MG63 (cell line): Measurements from ENCODE around the gene GIT2. TPM values are rescaled to one million over a fixed set of nuclear protein-coding genes. Genes with fewer than 3 reads are reported as not detected.

Experiments used
- DNase-seq: peaks from one replicate; pipeline ENCODE4 v3.0.0-alpha.2; 2020
- H3K27me3 ChIP-seq: fragments of 250-450 bp; sonication (Bioruptor Pico); 2 replicates; pipeline ENCODE4 v1.5.1; 2020; ENCODE audit warnings: mild to moderate bottlenecking, moderate library complexity
- H3K36me3 ChIP-seq: fragments of 250-450 bp; sonication (Bioruptor Pico); 2 replicates; pipeline ENCODE4 v1.5.1; 2020; ENCODE audit warnings: mild to moderate bottlenecking, moderate library complexity
- H3K4me3 ChIP-seq: fragments of 250-450 bp; sonication (Bioruptor Pico); 2 replicates; pipeline ENCODE4 v1.5.1; 2020; ENCODE audit warnings: mild to moderate bottlenecking, moderate library complexity
- H3K9me3 ChIP-seq: fragments of 250-450 bp; sonication (Bioruptor Pico); 2 replicates; pipeline ENCODE4 v1.5.1; 2020; ENCODE audit warnings: mild to moderate bottlenecking, moderate library complexity
- total RNA-seq: library from RNA; depleted of rRNA; stranded (reverse); fragments of >200 nt; shearing (Covaris generic); gene quantifications from 2 replicates; pipeline ENCODE4 v1.2.3, GENCODE V29; 2014; ENCODE audit warnings: low replicate concordance; rRNA removed

GIT2 gene, protein sequence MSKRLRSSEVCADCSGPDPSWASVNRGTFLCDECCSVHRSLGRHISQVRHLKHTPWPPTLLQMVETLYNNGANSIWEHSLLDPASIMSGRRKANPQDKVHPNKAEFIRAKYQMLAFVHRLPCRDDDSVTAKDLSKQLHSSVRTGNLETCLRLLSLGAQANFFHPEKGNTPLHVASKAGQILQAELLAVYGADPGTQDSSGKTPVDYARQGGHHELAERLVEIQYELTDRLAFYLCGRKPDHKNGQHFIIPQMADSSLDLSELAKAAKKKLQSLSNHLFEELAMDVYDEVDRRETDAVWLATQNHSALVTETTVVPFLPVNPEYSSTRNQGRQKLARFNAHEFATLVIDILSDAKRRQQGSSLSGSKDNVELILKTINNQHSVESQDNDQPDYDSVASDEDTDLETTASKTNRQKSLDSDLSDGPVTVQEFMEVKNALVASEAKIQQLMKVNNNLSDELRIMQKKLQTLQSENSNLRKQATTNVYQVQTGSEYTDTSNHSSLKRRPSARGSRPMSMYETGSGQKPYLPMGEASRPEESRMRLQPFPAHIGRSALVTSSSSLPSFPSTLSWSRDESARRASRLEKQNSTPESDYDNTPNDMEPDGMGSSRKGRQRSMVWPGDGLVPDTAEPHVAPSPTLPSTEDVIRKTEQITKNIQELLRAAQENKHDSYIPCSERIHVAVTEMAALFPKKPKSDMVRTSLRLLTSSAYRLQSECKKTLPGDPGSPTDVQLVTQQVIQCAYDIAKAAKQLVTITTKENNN
- total RNA-seq: 14.5 and 20.7 TPM in 2 replicates

DNA sequence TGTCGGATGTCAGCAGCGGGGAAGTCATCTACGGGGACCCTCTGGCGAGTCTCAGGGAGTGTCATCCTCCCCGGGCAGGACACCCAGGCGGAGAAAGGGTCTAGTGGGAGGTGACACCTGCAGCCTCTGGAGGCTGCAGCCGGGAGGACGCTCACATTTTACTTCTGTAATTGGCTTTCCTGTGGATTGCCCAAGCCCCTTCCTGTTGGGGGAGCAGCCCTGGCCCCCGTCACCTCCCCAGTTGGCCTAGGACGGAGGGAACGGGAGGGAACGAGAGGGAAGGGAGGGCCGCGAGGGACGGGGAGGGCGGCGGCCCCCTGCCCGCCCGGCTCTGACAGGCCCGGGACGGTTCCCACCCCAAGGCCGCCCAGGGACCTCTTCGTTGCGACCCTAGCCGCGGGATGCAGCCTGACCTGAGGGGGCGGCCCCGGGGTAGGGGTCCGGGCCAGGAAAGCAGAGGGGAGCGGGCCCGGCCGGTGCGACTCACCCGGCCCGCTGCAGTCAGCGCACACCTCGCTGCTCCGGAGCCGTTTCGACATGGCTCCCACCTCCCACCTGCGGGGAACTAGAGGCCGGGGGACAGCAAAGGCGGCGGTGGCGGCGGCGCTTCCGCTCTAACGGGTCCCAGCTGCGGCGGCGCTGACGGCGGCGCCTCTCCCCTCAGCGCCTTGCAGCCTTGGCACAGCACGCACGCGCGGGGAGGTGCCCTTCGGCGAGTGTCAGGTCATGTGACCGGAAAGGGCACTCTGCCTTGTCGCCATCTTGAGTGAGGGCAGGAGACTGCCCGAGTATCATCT, at the start of gene GIT2:
Gene GIT2 (minus strand): TSS at position 683 of the 797 bp plus-strand sequence. CDS start 144 bp downstream, at position 539.
- Histone ChIP-seq H3K4me3 (peak within 1 kb of the TSS; percentile 81), H3K9me3 (no peaks in the 10 kb centered on the region)
- peak; percentile 94 for DNase-seq

DNA sequence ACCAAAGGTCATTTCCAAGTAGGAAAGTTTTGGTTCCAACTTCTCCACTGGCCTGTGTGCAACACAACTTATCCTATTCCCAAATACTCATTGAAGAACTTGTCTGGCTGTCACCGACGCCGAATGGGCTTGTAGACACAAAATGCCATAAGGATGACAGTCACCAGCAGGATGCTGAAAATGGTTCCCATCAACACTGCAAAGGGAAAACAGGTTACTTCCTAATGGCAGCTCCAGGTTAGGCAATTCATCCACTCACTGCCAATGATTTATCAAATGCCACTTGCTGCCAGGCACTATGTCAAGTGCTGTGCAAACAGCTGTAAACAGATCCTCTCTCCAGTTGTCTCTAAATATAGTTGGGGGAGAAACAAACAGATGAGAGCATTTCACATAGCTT, 46.1 kb upstream of the GIT2 start:
- no peak for DNase-seq
- H3K36me3 ChIP-seq: peaks cover 38% of the 10 kb centered on the region
- no peak overlapping the region for H3K4me3 ChIP-seq
- H3K9me3 ChIP-seq: no peaks in the 10 kb centered on the region
- H3K27me3 ChIP-seq: no peaks in the 10 kb centered on the region

More for the DNA sequence above, at the start of gene GIT2:
- H3K27me3 ChIP-seq: no peaks in the 10 kb centered on the region
- H3K36me3 ChIP-seq: peaks cover 12% of the 10 kb centered on the region

DNA sequence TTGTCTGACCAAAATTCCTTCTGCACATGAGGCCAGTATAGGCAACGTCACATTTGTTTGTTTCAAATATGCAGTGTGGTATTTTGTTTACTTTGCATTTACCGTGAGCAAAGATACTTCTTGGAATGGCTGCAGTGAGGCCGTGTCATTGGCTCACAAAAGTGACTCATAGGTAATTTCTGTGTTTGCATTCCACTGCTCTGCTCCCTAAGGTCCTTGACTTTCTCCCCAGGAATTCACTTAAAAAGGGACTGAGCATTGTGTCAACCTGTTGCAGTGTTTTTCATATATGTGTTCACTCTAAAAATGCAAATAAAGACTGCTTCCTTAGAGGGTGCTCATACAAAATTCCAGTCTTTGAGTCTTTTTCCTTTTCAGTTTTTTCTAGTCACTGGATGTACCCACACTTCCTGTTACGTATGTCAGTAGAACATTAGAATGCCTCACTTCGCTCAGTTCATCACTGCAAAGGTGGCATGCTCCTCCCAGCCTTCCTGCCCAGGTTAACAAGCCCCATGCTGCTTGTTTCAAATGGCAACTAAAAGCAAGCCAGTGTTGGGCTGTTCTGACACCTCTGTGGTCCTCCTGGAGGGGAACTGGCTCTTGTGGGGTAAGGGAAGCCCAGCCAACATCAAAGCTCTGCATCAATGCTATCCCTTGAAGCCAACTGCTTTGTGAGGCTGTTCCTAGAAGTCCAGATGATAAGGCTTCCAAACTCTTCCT, 43.1 kb upstream of the GIT2 start:
- peak; percentile 71 for DNase-seq
- peaks cover 64% of the 10 kb centered on the region for H3K36me3 ChIP-seq
- no peak overlapping the region for H3K4me3 ChIP-seq
- H3K9me3 ChIP-seq: no peaks in the 10 kb centered on the region
- no peaks in the 10 kb centered on the region for H3K27me3 ChIP-seq

DNA sequence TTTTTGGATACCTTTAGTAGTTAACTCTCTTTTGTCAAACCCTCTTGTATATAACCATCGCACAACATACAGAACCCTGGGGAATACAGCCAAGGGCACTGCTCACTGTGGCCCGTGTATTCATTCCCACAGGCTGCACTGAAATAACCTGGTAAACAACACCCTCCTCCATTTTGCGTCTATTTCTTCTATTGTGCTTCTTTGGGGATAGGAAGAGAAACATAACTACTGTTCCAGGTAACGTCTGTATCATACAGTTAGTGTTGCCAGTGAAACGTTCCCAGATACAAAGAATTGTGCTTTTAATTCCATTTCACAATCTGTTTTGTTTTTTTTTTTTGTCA, 42.5 kb upstream of the GIT2 start:
- no peak for DNase-seq
- peaks cover 65% of the 10 kb centered on the region for H3K36me3 ChIP-seq
- no peaks in the 10 kb centered on the region for H3K9me3 ChIP-seq
- no peak overlapping the region for H3K4me3 ChIP-seq
- no peaks in the 10 kb centered on the region for H3K27me3 ChIP-seq

DNA sequence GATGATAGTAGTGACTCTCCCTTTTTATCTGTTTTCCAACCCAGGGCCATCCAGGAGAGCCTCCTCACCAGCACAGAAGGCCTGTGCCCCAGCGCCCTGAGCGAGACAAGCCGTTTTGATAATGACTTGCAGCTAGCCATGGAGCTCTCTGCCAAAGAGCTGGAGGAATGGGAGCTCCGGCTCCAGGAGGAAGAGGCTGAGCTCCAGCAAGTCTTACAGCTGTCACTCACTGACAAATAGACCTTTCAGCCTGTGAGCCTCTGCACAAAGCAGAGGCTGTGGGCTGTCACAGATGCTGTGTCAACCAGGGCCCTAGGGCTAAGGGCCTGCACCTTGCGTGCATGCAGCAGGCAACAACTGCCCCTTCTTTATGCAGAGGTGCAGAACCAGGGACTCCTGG, 41.1 kb upstream of the GIT2 start:
- no peaks in the 10 kb centered on the region for H3K27me3 ChIP-seq
- H3K9me3 ChIP-seq: no peaks in the 10 kb centered on the region
- peaks cover 71% of the 10 kb centered on the region for H3K36me3 ChIP-seq
- DNase-seq: no peak
- H3K4me3 ChIP-seq: no peak overlapping the region

DNA sequence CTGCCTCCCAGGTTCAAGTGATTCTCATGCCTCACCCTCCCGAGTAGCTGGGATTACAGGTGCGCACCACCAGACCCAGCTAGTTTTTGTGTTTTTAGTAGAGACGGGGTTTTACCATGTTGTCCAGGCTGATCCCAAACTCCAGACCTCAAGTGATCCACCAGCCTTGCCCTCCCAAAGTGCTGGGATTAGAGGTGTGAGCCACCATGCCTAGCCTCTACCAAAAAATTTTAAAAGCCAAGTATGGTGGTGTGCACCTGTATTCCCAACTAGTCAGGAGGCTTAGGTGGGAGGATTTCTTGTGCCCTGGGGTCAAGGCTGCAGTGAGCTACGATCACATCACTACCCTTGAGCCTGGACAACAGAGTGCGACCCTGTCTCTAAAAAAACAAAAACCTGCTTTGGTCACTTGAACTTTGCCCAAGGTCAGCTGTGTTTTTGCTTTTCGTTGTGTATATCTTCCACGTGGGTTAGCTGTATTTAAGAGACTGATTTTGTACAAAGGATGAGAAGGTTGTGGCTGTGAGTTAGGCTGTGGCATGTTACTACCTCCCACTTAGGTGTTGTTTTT, 39.5 kb upstream of the GIT2 start:
- H3K27me3 ChIP-seq: no peaks in the 10 kb centered on the region
- DNase-seq: no peak
- no peaks in the 10 kb centered on the region; the same call in 1 of the 2 replicates for H3K9me3 ChIP-seq
- peaks cover 76% of the 10 kb centered on the region for H3K36me3 ChIP-seq
- no peak overlapping the region for H3K4me3 ChIP-seq

DNA sequence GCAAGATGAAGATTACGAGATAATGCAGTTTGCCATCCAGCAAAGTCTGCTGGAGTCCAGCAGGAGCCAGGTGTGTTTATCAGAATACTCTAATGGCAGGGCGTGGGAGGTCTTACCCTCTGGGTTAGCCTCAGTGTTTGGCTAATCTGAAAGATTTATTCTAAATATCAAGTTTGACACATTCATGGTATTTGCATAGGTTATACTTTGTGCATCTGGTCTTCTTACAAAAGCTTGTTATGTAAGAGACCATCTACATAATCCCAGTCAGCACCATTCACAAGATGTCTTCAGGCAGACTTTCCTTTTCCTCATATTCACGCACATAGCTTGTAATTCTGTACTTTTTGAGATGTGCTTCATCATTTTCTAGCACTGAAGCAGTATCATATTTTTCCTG, 37.7 kb upstream of the GIT2 start:
- no peak overlapping the region for H3K4me3 ChIP-seq
- H3K27me3 ChIP-seq: no peaks in the 10 kb centered on the region
- peaks cover 86% of the 10 kb centered on the region for H3K36me3 ChIP-seq
- DNase-seq: no peak
- no peaks in the 10 kb centered on the region; the same call in 1 of the 2 replicates for H3K9me3 ChIP-seq

DNA sequence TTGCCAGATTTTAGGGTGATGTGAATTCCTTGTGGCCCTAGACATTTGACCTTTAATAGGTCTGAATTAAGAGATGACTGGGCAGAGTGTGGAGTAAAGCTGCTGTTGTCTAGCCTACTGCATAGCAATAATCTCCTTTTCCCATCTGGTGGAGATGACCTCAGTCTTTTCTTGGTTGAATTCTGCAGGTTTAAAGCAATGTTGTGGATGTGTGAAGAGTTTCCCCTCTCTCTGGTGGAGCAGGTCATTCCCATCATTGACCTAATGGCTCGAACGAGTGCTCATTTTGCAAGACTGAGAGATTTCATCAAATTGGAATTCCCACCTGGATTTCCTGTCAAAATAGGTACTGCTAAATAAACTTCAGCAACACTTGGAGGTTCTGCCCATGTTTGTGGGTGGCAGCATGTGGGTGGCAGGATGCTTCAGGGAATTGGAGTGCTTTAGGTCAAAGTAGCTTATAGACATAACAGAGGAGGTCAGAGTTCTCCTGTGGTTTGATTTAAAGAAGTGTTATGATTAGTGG, 33.2 kb upstream of the GIT2 start:
- H3K4me3 ChIP-seq: no peak overlapping the region
- H3K27me3 ChIP-seq: no peaks in the 10 kb centered on the region
- peaks cover 80% of the 10 kb centered on the region for H3K36me3 ChIP-seq
- no peak for DNase-seq
- H3K9me3 ChIP-seq: no peaks in the 10 kb centered on the region; the same call in 1 of the 2 replicates

DNA sequence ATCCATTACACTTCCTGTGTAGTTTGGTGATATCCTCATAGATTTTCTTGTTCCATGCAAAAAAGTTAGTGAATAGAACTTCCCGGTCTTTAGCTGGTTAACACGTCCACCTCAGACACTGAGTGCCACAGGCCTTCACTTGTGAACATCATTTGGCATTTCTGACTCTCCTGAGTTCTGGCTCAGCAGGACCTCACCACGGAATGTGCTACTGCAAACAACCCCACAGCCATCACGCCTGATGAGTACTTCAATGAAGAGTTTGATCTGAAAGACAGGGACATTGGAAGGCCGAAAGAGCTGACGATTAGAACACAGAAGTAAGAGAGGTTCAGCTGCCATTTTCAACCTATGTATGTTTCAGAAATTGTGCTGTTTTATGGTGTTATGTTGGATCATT, 32.2 kb upstream of the GIT2 start:
- Histone ChIP-seq H3K4me3 (no peak overlapping the region), H3K9me3 (no peaks in the 10 kb centered on the region; the same call in 1 of the 2 replicates), H3K27me3 (no peaks in the 10 kb centered on the region), H3K36me3 (peaks cover 79% of the 10 kb centered on the region)
- DNase-seq: no peak

DNA sequence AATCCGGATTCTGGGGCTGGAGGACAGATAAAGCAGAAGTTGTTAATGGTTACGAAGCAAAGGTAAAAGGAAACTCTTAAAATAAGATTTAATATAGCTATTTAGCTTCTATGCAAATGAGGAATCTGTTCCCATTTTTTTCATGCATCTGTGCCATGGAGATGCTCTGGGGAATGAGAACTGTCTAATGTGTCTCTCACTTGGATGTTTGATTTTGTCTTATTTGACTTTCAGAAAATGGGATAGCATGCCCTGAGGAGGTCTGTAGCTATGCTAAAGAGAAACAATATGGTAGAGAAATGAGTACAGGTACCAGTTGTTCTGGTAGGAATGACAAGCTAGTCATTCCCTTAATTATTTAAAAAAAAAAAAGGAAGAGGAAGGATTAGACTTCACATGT, 27.9 kb upstream of the GIT2 start:
- no peaks in the 10 kb centered on the region for H3K27me3 ChIP-seq
- H3K36me3 ChIP-seq: peaks cover 73% of the 10 kb centered on the region
- DNase-seq: no peak
- no peak overlapping the region for H3K4me3 ChIP-seq
- H3K9me3 ChIP-seq: no peaks in the 10 kb centered on the region

DNA sequence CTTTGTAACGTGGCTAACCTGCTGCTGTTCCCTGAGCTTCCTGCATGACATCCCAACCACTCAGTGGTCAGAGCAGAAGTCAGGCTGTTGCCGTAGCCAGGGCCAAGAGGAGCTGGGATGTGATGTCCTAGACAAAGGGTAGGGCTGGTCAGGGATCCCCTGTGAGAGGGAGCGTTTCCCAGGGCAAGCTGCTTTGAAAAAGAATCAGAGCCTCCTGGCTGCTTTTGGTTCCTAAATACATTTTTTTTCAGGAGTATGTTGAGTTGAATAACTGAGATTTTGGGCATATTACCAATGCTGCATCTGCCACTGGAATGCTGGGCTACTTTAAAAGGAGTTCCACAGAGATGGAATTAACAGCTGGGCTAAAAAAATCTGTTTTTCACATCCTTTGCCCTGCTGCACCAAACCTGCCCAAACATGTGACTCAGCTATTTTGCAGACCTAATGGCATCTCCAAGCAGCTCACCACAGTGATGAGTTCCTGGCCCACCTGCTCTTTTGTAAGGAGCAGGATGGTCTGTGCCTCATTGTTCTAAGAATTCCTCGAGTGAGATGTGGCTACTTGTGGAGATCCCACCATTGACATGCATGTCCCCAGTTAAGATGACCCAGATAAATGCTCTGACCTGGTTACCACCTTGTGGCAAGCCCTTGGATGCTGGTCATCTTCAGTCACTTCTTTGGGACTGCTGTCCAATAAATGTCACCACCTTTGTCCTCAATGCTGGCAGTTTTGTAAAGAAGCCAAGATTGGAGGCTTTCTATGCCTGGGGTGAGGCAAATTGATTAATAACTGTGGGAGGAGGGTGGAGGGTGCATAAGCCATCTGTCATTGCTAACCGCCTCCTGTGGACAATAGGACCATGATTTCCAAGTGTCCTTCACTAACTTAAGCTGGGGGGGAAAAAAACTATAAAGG, 27.2 kb upstream of the GIT2 start:
- no peaks in the 10 kb centered on the region for H3K9me3 ChIP-seq
- no peaks in the 10 kb centered on the region for H3K27me3 ChIP-seq
- DNase-seq: peak; percentile 48
- H3K36me3 ChIP-seq: peaks cover 73% of the 10 kb centered on the region
- no peak overlapping the region for H3K4me3 ChIP-seq

DNA sequence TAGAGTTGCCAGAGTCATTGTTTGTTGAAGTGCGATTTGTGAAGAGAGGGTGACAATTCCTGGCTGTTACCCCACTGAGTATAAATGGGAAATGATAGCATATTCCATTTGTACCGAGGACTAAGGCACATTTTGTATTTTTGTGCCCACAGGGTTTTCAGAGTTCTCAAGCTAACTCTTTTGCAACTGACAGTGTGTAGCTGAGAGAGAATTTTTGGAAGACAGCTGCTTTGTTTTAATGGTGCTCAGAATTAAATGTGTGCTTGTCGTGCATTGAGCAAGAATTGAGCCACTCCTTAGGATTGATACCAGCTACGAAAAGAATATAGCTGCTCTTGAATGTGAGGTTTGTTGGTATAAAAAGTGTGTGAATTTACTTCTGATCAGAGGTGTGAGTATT, 24.8 kb upstream of the GIT2 start:
- H3K36me3 ChIP-seq: peaks cover 75% of the 10 kb centered on the region
- DNase-seq: no peak

DNA sequence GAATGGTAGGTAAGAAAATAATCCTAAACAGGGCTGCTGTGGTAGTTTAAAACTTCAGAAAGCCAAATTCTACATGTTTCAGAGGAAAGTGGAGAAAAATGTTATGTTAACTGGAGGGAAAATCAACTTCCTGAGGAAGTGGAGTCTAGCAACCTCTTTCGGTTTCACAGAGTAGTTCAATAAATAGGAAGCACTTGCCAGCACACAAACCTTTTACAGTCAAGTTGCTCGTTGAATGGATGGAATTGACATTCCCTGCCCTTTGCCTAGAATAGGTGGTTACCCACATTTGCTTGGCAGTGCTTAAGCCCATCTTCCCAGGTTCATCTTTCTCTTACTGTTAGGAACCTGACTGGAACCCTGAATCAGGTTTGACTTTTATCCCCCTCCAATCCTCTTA, 19.0 kb upstream of the GIT2 start:
- Histone ChIP-seq H3K9me3 (no peaks in the 10 kb centered on the region), H3K4me3 (no peak overlapping the region), H3K27me3 (no peaks in the 10 kb centered on the region), H3K36me3 (peaks cover 82% of the 10 kb centered on the region)
- DNase-seq: no peak

More for the DNA sequence above, 24.8 kb upstream of the GIT2 start:
- no peaks in the 10 kb centered on the region for H3K9me3 ChIP-seq
- H3K27me3 ChIP-seq: no peaks in the 10 kb centered on the region
- no peak overlapping the region for H3K4me3 ChIP-seq

DNA sequence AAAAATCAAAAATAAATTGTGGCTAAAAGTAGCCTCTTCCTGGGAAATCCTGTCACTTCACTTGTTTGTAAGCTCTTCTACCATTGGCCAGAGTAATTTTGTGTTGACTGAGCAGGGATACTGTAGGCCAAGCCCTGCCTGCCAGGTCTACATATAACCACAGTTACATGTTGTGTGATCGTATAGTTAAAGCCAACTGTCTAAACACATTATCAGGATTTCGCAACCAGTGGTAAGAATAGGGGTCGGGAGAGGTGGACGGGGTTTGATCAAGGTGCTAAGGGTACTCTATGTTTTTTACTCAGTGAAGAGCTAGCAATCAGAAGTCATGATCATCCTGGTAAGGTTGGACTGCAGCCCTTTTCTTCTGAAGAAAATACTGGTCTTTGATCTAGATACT, 16.5 kb upstream of the GIT2 start:
- H3K4me3 ChIP-seq: no peak overlapping the region
- H3K36me3 ChIP-seq: peaks cover 63% of the 10 kb centered on the region
- no peaks in the 10 kb centered on the region for H3K9me3 ChIP-seq
- no peak for DNase-seq
- H3K27me3 ChIP-seq: no peaks in the 10 kb centered on the region

DNA sequence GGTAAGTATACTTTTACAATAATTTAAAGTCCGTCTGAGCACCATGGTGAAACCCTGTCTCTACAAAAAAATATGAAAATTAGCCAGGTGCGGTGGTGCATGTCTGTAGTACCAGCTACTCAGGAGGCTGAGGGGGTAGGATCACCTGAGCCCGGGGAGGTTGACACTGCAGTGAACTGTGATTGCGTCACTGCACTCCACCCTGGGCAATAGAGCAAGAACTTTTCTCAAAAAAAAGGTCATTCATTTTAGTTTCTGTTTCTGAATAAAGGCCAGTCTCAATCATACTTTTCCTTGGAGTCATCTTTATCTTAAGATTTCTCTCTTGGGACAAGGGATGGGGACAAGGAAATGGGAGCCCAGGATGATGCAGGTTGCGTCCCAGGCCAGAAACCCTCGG, 16.0 kb upstream of the GIT2 start:
- Histone ChIP-seq H3K9me3 (no peaks in the 10 kb centered on the region), H3K27me3 (no peaks in the 10 kb centered on the region), H3K36me3 (peaks cover 58% of the 10 kb centered on the region), H3K4me3 (no peak overlapping the region)
- no peak for DNase-seq
